Liver (tissue), 3 donors: Measurements from ENCODE around the gene TIE1.

Experiments
- FOXA1 ChIP-seq: IDR thresholded peaks from 2 replicates; pipeline ENCODE4 v1.6.1; 2016; ENCODE audit warnings: antibody characterized with exemption
- RAD21 ChIP-seq, 2 donors: IDR thresholded peaks; 2 replicates each; pipeline ENCODE4 v1.6.1; 2016; ENCODE audit warnings: antibody characterized with exemption in 2 of 2, mild to moderate bottlenecking in 2 of 2
- RXRA ChIP-seq, 2 donors: IDR thresholded peaks; 2 replicates each; pipeline ENCODE4 v1.6.1; 2017 to 2018; ENCODE audit warnings: antibody characterized with exemption in 2 of 2, mild to moderate bottlenecking in 1 of 2
- SP1 ChIP-seq: IDR thresholded peaks from 2 replicates; pipeline ENCODE4 v1.6.1; 2018; ENCODE audit warnings: antibody characterized with exemption, mild to moderate bottlenecking
- YY1 ChIP-seq: IDR thresholded peaks from 2 replicates; pipeline ENCODE4 v1.6.1; 2016; ENCODE audit warnings: antibody characterized with exemption, mild to moderate bottlenecking
- TF ChIP-seq, protein P1 (sequence below): fragments of 150-350 bp; IDR thresholded peaks from 2 replicates; pipeline ENCODE4 v1.5.1; 2017; ENCODE audit warnings: improper control_type of control experiment, low read depth, low read length; ENCODE audit not compliant: missing input control
- TF ChIP-seq, protein P2 (sequence below): IDR thresholded peaks from 2 replicates; pipeline ENCODE4 v1.6.1; 2016; ENCODE audit warnings: antibody characterized with exemption
- TF ChIP-seq, protein P3 (sequence below): IDR thresholded peaks from 2 replicates; pipeline ENCODE4 v1.6.1; 2016; ENCODE audit warnings: antibody characterized with exemption, mild to moderate bottlenecking
- TF ChIP-seq, protein P4 (sequence below): IDR thresholded peaks from 2 replicates; pipeline ENCODE4 v1.6.1; 2016; ENCODE audit warnings: antibody characterized with exemption
- donor health status: healthy.
- donor health status: healthy.

DNA sequence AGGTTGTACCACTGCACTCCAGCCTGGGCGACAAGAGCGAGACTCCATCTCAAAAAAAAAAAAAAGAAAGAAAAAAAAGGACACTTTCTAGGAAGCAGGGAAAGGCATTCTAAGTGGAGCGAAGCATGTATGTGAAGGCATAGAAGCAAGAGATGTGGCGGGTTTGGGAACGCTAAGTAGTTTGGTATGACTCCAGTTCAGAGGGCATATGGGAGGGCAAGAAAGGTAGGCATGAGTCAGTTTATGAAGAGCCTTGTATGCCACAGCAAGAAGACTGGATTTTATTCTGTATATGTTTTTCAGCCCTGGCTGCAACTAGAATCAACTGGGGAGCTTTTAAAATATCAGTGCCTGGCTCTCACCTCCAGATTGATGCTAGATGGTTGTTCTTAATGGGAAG lies 71.4 kb downstream of the TIE1 start:
- TF ChIP-seq, protein P1, sequence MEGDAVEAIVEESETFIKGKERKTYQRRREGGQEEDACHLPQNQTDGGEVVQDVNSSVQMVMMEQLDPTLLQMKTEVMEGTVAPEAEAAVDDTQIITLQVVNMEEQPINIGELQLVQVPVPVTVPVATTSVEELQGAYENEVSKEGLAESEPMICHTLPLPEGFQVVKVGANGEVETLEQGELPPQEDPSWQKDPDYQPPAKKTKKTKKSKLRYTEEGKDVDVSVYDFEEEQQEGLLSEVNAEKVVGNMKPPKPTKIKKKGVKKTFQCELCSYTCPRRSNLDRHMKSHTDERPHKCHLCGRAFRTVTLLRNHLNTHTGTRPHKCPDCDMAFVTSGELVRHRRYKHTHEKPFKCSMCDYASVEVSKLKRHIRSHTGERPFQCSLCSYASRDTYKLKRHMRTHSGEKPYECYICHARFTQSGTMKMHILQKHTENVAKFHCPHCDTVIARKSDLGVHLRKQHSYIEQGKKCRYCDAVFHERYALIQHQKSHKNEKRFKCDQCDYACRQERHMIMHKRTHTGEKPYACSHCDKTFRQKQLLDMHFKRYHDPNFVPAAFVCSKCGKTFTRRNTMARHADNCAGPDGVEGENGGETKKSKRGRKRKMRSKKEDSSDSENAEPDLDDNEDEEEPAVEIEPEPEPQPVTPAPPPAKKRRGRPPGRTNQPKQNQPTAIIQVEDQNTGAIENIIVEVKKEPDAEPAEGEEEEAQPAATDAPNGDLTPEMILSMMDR, result no peak
- TF ChIP-seq, protein P2, sequence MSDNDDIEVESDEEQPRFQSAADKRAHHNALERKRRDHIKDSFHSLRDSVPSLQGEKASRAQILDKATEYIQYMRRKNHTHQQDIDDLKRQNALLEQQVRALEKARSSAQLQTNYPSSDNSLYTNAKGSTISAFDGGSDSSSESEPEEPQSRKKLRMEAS, result no peak
- no peak for TF ChIP-seq RXRA (IDR thresholded peaks at IDR 0.05)
- no peak for TF ChIP-seq YY1
- TF ChIP-seq RAD21 (IDR thresholded peaks at IDR 0.05), result no peak
- TF ChIP-seq FOXA1, result no peak
- TF ChIP-seq SP1, result no peak
- TF ChIP-seq, protein P3, sequence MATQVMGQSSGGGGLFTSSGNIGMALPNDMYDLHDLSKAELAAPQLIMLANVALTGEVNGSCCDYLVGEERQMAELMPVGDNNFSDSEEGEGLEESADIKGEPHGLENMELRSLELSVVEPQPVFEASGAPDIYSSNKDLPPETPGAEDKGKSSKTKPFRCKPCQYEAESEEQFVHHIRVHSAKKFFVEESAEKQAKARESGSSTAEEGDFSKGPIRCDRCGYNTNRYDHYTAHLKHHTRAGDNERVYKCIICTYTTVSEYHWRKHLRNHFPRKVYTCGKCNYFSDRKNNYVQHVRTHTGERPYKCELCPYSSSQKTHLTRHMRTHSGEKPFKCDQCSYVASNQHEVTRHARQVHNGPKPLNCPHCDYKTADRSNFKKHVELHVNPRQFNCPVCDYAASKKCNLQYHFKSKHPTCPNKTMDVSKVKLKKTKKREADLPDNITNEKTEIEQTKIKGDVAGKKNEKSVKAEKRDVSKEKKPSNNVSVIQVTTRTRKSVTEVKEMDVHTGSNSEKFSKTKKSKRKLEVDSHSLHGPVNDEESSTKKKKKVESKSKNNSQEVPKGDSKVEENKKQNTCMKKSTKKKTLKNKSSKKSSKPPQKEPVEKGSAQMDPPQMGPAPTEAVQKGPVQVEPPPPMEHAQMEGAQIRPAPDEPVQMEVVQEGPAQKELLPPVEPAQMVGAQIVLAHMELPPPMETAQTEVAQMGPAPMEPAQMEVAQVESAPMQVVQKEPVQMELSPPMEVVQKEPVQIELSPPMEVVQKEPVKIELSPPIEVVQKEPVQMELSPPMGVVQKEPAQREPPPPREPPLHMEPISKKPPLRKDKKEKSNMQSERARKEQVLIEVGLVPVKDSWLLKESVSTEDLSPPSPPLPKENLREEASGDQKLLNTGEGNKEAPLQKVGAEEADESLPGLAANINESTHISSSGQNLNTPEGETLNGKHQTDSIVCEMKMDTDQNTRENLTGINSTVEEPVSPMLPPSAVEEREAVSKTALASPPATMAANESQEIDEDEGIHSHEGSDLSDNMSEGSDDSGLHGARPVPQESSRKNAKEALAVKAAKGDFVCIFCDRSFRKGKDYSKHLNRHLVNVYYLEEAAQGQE, result no peak
- TF ChIP-seq, protein P4, sequence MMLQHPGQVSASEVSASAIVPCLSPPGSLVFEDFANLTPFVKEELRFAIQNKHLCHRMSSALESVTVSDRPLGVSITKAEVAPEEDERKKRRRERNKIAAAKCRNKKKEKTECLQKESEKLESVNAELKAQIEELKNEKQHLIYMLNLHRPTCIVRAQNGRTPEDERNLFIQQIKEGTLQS, result no peak
